Pons (tissue), 1 donor: Measurements from ENCODE around the gene BCKDK.
"Not testable (repeated sequence)": the region's sequence is repeated elsewhere in the genome, so short reads cannot be mapped to it uniquely, and the experiment has no call there.

ENCODE experiments used
- DNase-seq: peaks from one replicate; pipeline ENCODE4 v3.0.0-alpha.2; 2016; ENCODE audit warnings: low spot score

Gene BCKDK

DNA sequence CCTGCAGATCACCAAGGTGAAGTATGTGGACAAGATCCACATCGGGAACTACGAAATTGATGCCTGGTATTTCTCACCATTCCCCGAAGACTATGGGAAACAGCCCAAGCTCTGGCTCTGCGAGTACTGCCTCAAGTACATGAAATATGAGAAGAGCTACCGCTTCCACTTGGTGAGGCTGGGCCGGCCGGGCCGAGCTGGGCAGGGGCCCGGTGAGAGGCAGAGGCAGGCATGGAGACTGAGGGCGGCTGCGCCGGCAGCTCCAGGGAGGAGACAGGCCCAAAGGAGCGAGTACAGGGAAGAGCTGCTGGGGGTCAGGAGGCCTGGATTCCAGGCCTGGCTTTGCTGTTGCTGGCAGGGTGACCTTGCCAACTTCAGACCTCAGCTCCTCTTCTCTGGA is 19.0 kb downstream of the BCKDK start:
- DNase-seq, result no peak

DNA sequence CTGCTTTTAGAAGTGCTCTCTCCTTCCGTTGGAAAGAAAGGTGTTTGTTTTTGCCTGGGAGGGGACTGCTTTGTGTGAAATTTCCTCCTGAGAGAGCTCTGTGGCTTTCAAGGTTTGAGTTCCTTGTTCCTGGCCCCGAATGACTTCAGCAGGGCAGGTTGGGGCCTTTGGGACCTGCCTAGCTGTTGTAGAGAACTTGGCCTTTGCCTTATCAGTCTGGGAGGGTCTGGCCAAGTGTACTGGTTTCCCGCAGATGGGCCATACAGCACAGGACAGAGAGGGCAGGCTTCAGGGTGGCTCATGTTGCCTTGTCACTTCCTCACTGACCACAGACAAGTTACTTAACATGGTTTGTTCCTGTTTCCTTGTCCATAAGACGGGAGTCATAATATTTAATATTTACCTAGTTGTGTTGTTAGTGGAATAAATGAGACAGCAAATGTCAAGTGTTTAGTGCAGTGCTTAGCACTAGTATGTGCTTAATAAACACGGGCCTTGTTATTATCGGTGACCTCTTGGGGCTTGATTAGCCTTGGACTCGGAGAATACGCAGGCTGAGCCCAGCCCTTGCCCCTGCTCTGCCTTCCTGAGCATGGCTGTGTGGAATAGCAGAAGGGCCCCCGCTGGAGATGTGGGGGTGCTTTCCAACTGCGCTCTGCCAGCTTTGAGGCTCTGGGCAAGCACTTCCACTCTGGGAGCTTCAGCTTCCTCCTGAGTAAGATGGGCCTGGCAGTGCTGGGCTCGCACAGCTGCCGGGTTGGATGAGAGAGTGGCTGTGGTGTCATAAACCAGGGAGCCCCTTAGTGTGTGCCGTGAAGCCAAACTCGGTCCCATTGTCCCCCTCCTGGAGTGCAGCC is 20.8 kb downstream of the BCKDK start:
- DNase-seq, result peak; percentile 67

DNA sequence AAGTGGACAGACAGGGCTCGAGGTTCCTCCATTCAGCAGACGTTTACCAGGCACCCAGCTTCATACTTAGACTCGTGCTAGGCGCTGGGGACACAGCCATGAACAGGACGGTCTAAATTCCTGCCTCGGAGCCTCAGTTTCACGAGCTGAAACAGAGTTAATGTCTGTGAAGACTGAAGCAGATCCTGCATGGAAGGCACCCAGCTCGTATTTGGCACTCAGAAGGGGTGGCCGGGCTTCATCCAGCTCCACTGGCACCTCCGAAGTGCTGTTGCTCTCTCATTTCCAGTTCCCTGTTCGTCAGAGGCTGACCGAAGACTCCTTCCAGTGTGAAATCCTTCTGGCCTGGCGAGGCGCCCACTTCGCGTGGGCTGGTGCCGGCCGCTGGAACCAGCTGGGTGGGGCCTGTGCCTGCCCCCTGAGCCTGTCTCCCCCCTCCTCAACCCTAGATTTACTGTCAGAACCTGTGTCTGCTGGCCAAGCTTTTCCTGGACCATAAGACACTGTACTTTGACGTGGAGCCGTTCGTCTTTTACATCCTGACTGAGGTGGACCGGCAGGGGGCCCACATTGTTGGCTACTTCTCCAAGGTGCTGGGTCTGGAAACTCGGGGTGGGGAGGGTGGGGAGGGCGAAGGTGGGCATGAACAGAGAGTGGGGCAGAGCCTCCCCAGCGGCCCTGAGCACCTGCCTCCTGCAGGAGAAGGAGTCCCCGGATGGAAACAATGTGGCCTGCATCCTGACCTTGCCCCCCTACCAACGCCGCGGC is 21.6 kb downstream of the BCKDK start:
- peak; percentile 37 for DNase-seq

DNA sequence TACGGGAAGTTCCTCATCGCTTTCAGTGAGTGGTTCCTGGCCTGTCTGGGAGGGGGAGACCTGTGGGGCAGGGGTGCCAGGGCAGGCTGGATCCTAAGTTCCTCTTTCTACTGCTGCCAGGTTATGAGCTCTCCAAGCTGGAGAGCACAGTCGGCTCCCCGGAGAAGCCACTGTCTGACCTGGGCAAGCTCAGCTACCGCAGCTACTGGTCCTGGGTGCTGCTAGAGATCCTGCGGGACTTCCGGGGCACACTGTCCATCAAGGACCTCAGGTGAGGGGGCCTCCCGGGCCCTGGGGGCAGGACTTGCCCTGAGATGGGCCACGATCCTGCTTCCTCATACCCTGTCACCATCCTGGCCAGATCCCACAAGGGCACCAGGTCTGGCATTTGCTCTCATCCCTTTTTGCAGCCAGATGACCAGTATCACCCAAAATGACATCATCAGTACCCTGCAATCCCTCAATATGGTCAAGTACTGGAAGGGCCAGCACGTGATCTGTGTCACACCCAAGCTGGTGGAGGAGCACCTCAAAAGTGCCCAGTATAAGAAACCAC is 22.2 kb downstream of the BCKDK start:
- DNase-seq, result no peak

DNA sequence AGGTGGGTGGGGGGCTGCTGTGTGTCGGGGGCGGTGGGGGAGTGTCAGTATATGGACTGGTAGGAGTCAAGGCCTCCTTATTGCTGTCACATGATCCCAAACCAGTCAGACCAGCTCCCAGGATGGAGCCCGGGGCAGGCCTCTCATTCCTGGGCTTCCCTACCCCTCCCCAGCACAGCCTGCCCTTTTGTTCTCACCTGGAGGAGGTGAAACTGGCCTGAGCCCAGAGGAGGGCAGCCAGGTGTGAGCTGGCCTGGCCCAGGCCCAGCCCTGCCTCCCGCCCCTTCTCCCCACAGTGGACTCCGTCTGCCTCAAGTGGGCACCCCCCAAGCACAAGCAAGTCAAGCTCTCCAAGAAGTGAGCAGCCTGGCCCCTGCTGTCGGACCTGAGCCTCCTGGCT is 22.7 kb downstream of the BCKDK start:
- DNase-seq, result no peak

DNA sequence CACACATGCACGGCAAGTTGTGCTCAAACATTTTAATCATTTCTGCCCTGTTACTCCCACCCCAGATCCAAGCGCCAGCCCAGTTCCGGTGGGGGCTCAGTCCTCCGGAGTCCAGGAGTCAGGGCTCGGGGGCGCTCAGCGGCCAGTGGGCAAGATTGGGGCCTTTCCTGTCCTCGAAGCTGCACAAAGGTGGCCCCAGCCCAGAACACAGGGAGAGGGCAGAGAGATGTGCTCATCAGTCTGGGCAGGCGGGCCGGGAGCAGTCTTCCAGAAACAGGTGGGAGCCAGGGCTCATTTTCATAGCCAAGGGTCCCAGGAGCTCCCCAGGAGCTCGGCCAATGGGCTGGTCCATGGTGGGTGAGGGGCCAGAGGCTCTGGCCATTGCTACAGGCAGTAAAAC is 23.2 kb downstream of the BCKDK start:
- DNase-seq, result no peak

DNA sequence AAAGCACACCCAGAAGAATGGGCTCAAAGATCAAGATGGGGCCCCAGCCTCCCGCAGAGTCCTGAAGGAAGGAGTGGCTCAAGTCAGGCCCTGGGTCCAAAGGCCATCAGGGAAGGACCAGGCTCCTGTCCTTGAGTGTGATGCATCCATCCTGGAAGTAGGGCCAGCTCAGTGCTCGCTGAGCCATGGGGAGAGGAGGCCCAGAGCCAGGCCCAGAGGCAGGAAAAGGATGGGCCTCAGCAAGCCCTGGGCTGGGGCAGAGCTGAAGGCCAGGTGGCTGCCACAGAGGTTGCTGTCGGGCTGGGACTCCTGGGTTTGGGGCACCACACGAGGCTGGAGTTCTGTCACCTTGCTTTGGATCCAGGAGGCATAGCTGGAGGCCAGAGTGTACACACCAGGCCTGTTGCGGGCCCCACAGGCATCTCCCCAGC is 23.7 kb downstream of the BCKDK start:
- DNase-seq, result no peak

DNA sequence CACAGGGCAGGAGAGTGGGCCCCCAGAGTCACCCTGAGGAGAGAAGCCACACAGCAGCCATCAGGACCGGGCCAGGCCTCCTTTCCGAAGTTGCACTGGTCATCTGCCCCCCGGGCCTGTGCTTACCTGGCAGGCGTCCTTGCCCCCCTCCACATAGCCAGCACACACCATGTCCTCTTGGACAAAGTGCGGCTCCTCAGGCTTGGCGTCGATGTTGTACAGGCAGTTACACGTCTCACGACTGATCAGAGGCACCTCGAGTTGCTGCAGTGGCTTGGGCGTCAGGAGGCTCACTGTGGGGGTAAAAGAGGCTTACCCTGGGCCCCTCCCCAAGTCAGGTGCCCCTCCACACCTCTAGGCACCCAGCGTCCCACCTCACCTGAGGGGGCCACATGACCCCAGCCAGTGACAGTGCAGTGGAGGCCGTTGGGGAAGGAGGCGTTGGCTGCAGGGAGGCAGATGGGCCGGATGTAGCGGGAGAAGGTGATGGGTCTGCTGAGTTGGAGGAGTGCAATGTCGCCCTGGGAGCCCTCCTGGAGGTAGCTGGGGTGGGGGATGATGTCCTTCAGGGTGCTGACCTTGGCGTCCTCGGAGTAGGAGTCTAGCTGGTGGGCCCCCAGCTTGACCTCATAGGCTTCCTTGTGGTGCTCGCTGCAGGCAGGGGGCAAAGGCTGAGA is 24.3 kb downstream of the BCKDK start:
- DNase-seq, result no peak

DNA sequence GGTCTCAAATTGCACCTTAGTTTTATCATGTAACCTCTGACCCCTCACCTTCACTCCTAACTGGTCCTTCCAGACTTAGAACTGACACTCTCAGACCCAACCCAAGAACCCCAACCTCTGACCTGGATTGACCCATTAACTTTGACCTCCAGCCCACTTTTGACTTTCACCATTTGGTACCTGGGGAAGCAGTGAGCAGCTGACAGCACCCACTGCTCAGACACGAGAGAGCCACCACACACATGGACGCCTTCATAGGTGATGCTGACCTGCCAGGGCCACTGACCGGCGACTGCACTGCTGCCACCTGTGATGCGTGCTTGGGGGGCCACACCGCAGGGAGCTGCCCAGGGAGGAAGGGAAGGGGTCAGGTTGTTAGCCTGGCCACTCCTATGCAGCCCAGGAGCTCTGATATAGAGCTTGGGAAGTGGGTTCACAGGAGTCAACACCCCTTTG is 24.9 kb downstream of the BCKDK start:
- no peak for DNase-seq

DNA sequence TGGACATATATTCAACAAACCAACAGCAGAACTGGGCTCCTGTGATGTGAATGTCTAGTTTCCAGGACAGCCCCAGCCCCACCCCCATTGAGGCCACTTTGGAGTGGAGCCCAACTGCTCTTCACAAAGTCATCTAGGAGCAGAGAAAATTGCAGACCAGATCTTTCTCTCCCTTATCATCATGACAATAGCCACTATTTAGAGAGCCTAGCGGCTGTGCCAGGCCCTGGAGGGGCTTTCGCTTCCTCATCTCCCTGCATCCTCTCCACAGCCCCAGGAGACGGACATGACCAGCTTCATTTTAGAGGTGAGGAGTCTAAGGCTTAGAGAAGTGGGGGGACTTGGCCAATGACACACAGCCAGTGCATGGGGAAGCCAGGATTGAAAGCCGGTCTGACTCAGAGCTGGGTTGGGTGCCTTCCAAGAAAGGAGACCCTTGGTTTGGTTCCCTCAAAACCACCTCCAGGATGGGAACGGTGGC is 25.9 kb downstream of the BCKDK start:
- peak; percentile 39 for DNase-seq

DNA sequence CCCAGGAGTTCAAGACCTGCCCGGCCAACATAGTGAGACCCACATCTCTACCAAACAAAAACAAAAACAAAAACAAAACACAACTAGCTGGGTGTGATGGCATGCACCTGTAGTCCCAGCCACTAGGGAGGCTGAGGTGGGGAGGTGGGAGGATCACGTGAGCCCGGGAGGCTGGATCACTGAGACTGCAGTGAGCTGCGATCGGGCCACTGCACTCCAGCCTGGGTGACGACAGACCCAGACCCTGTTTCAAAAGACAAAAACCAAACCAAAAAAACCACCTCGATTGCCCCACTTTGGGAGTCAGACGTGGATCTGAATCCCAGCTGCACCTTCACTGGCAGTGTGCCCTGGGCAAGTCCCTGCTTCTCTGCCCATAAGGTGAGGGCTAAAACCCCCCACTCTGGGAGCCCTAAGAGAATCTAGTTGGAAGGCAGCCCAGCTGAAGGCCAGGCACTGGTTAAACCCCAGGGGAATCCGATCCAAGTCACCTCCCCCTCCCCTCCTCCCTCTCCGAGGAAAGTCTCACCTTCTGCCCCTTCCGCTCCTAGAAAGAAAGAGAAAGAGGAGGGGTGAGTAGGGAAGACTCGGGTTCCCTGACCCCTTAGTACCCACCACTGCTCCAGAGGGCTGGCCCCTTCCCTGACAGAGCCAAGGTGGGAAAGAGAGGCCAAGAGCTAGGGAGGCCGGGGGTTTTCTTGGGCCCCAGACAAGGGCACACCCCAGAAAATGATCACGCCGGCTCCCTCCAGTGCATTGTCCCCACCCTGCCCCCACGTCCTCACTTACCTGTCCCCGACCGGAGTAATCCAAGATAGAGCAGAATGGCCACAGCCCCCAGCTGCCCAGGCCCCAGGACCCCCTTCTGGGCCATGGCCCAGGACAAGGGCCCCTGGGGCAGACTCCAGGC is 26.7 kb downstream of the BCKDK start:
- no peak for DNase-seq

DNA sequence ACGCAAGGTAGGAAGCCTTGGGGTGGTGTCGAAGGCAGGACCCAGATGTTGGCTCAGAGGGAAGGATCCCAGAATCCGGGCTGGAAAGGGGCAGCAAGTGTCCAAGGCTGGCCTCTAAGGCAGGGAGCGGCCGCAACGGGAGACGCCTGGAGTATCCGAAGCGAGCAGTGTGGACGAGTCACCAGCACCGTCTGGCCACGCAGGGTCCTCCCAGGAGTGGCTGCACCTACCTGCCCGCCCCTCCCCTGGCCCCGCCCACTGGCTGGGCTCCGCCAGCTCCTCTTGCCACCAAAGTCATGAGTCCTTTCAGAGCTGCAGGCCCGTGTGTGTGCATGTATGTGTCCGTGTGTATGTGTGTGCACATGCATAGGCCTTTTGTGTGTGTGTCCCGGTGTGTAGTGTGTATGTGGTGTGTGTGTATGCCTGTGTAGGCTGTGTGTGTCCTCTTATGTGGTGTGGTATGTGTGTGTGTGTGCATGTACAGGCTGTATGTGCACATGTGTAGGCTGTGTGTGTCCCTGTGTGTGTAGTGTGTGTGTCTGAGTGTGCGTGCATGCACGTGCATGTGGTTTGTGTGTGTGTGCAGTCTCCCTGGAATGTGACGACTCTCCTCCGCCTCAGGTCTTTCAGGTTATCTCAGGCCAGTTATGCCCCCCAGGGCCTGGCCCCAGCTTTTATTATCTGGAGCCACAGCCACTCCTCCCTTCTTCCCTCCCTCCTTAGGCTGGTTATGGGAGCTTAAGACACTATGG is 27.5 kb downstream of the BCKDK start, which contains the start of gene PRSS8:
PRSS8 (minus strand) TSS at position 193 of the 752 bp plus-strand sequence. CDS start 229 bp downstream, outside the sequence.
- DNase-seq, result no peak

DNA sequence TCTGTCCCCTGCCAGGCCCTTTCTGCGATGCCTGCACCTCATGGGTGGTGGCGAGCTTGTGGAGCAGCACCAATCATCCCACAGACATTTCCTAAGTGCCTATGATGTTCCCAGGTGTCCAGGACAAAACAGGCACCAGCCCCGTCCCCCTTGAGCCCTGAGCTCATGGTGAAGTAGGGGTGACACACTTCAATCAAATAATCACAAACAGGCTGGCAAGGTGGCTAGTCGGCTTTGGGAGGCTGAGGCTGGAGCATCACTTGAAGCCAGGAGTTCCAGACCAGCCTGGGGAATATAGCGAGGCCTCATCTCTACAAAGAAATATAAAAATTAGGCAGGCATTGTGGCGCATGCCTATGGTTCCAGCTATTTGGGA is 28.1 kb downstream of the BCKDK start:
- DNase-seq, result no peak

DNA sequence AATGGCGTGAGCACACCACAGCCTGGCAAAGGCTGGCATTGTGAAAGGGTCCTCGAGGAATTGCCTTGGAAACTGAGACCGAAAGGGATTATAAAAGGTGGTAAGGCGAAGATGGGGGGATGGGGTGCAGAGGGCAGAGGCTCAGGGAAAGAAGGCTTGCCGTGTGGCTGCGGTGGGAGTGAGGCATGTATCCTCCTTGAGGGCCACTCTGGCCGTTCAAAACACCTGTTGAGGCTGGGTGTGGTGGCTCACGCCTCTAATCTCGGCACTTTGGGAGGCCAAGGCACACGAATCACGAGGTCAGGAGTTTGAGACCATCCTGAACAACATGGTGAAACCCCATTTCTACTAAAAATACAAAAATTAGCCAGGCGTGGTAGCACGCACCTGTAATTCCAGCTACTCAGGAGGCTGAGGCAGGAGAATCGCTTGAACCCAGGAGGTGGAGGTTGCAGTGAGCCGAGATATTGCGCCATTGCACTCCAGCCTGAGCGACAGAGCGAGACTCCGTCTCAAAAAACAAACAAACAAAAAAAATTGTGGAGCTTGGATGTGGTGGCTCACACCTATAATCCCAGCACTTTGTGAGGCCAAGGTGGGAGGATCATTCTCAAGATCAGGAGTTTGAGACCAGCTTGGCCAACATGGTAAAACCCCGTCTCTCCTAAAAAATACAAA is 28.8 kb downstream of the BCKDK start:
- not testable (repeated sequence) for DNase-seq

DNA sequence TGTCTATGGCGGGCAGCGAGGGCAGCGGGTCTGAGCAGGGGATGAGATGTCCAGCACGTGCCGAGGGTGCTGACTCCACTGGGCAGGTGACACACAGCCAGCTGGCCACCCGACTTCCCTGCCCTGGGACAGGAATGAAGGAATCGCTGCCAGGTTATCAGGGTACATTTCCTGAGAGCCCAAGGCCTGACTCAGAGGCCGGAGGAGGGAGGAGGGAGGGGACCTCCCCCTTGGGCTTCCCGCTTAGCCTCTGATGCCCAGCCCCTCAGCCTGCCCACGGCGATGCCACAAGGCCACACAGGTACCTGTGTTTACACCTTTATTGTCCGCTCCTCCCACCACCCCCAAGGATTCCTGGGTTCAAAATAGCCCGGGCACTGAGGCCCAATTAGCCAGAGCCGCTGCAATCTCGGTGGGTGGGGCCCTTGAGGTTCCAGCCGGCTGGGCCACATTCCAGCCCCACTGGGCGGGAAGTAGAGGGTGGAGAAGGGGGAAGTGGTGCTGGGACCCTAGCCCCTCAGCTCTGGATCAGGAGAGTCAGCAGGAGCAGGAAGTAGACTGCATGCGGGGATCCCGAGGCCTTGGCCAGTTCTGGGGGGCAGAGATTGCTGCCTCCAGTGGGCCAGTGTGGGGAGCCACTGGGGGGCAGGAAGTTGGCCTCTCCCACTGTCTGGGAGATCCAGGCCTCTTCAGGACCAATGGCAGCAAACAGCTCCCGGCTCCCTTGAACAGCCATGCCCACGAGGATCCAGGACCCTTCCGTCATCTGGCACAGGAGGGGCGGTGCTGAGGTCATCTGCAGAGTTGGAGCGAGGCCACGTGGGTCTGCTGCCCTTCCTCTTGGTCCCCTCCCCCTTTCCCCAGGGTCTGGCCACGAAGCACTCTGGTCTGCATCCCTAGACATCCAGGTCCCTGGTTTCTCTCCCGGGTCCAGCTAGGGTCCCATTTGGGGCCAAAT is 30.7 kb downstream of the BCKDK start:
- no peak for DNase-seq

DNA sequence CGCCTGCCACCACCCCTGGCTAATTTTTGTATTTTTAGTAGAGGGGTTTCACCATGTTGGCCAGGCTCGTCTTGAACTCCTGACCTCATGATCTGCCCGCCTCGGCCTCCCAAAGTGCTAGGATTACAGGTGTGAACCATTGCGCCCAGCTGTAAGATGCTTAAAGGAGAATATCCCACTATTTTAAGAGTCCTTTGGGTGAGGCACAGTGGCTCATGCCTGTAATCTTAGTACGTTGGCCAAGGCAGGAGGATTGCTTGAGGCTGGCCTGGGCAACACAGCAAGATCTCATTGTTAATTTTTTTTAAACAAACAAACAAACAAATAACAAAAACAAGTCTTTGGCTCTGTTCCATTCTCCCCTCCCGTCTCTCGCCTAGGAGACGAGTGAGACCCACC is 32.9 kb downstream of the BCKDK start:
- not testable (repeated sequence) for DNase-seq

DNA sequence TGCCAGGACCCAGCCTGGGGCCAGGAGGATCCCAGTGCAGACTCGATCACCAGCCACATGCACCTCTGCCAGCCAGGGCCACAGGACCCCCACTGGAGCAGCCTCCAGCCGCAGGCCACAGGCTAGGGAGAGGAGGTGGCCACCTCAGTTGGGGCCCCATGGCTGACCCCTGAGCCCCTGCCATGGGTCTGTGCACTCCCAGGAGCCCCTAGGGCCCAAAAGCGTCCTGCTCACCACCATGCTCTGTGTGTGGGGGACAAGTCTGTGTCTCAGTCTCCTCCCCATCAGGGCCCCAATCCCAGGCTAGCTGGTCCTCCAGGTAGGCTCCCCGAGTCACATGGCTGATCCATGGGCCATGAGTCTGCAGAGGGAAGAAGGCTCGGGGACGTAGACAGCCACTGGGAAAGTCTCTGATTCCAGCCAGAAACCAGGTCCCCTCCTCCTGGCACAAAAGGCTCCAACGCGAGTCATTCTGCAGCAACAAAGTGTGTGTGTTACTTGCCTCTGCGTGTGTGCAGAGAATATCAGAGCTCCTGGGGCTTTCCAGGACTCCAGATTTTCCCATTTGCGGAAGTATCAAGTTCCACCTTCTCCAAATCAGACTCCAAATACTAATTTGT is 33.4 kb downstream of the BCKDK start:
- no peak for DNase-seq
